Measurements from ENCODE around the gene ZNF557.

The ZNF557 gene

GRCh38 chr19:7125221-7125620 lies 55.7 kb downstream of the ZNF557 start:
- no peak for DNase-seq (ENCODE audit: low read depth, low spot score)

GRCh38 chr19:7126132-7126531 lies 56.6 kb downstream of the ZNF557 start:
- no peak for DNase-seq (ENCODE audit: low read depth, low spot score)

- no peak for DNase-seq (ENCODE audit: low read depth, low spot score)
These were observed 60.5 kb downstream of the ZNF557 start for GRCh38 chr19:7130043-7130442.

GRCh38 chr19:7132054-7132453 lies 62.6 kb downstream of the ZNF557 start:
- DNase-seq (ENCODE audit: low read depth, low spot score), result no peak

- no peak for DNase-seq (ENCODE audit: low read depth, low spot score)
These were observed 67.6 kb downstream of the ZNF557 start for GRCh38 chr19:7137120-7137519.

All from ELF-1 (cell line).